Esophagus muscularis mucosa (tissue), 4 donors: Measurements from ENCODE around the gene SLC10A1.

ENCODE experiments used
- EP300 ChIP-seq: sonication (generic); formaldehyde crosslinking; IDR thresholded peaks from one replicate; pipeline ENCODE4 v1.6.1; 2017; ENCODE audit warnings: antibody characterized with exemption
- POLR2A ChIP-seq: fragments of 450-650 bp; IDR thresholded peaks from one replicate; pipeline ENCODE4 v1.6.1; 2017; ENCODE audit warnings: antibody characterized with exemption, moderate library complexity, mild to moderate bottlenecking, low read depth
- POLR2AphosphoS5 ChIP-seq, 2 donors: sonication (generic); formaldehyde crosslinking; IDR thresholded peaks; one replicate each; pipeline ENCODE4 v1.6.1; 2017; ENCODE audit warnings: antibody characterized with exemption in 2 of 2
- TF ChIP-seq, protein P1 (sequence below), 3 experiments: fragments of 200-600 bp in 2 of 3; fragments of 450-650 bp in 1 of 3; sonication (generic) in 2 of 3; IDR thresholded peaks; one replicate each; pipeline ENCODE4 v1.5.1; 2017 to 2019; ENCODE audit warnings: antibody characterized with exemption in 3 of 3, mild to moderate bottlenecking in 2 of 3, moderate library complexity in 1 of 3

GRCh38 chr14:69789118-69789640 lies 7.9 kb downstream of the SLC10A1 start:
- TF ChIP-seq, protein P1, sequence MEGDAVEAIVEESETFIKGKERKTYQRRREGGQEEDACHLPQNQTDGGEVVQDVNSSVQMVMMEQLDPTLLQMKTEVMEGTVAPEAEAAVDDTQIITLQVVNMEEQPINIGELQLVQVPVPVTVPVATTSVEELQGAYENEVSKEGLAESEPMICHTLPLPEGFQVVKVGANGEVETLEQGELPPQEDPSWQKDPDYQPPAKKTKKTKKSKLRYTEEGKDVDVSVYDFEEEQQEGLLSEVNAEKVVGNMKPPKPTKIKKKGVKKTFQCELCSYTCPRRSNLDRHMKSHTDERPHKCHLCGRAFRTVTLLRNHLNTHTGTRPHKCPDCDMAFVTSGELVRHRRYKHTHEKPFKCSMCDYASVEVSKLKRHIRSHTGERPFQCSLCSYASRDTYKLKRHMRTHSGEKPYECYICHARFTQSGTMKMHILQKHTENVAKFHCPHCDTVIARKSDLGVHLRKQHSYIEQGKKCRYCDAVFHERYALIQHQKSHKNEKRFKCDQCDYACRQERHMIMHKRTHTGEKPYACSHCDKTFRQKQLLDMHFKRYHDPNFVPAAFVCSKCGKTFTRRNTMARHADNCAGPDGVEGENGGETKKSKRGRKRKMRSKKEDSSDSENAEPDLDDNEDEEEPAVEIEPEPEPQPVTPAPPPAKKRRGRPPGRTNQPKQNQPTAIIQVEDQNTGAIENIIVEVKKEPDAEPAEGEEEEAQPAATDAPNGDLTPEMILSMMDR (IDR thresholded peaks at IDR 0.05), result no peak
- TF ChIP-seq EP300 (no peak), POLR2AphosphoS5 (IDR thresholded peaks at IDR 0.05) (no peak), POLR2A (no peak)
